GM19043 (cell line): ENCODE measurements around the gene SENP5.
A peak's percentile ranks its signal among the peaks of the same experiment; 100 is the strongest.
"Not testable (repeated sequence)": the region's sequence is repeated elsewhere in the genome, so short reads cannot be mapped to it uniquely, and the experiment has no call there.

ENCODE experiments used
- ATAC-seq: cut with Tn5 transposase; IDR thresholded peaks from one replicate; pipeline ENCODE4 v1.9.1; 2021; ENCODE audit warnings: low read depth; ENCODE audit not compliant: unreplicated experiment

SENP5 gene

GRCh38 chr3:196867507-196868296 is at the start of gene SENP5:
Gene SENP5, plus strand, starts transcription at chr3:196867920. Its CDS starts 17,262 bp downstream, at chr3:196885182.
- ATAC-seq: peak; percentile 77

GRCh38 chr3:196821806-196822355 is 45.8 kb upstream of the SENP5 start:
- ATAC-seq: no peak

GRCh38 chr3:196829651-196830050 is 38.1 kb upstream of the SENP5 start:
- not testable (repeated sequence) for ATAC-seq

- no peak for ATAC-seq
Observed at GRCh38 chr3:196835086-196835485, 32.6 kb upstream of the SENP5 start.

- not testable (repeated sequence) for ATAC-seq
Observed at GRCh38 chr3:196836626-196837025, 31.1 kb upstream of the SENP5 start.

- peak; percentile 47 for ATAC-seq
Observed at GRCh38 chr3:196837819-196838420, 29.8 kb upstream of the SENP5 start.

GRCh38 chr3:196839351-196839750 is 28.4 kb upstream of the SENP5 start:
- ATAC-seq: not testable (repeated sequence)

- no peak for ATAC-seq
Observed at GRCh38 chr3:196842567-196843434, 24.9 kb upstream of the SENP5 start.

GRCh38 chr3:196843435-196844110 is 24.1 kb upstream of the SENP5 start:
- no peak for ATAC-seq

- ATAC-seq: not testable (repeated sequence)
Observed at GRCh38 chr3:196844235-196845219, 23.2 kb upstream of the SENP5 start.

- ATAC-seq: not testable (repeated sequence)
Observed at GRCh38 chr3:196848375-196848774, 19.3 kb upstream of the SENP5 start.

GRCh38 chr3:196849180-196849741 is 18.5 kb upstream of the SENP5 start:
- no peak for ATAC-seq

- not testable (repeated sequence) for ATAC-seq
Observed at GRCh38 chr3:196863000-196863399, 4.7 kb upstream of the SENP5 start.

- ATAC-seq: no peak
Observed at GRCh38 chr3:196867155-196867506, 589 bp upstream of the SENP5 start.

- ATAC-seq: peak; percentile 34
Observed at GRCh38 chr3:196868297-196868661, 559 bp downstream of the SENP5 start.

- ATAC-seq: no peak
Observed at GRCh38 chr3:196872316-196872715, 4.6 kb downstream of the SENP5 start.

GRCh38 chr3:196874511-196875094 is 6.9 kb downstream of the SENP5 start:
- not testable (repeated sequence) for ATAC-seq

GRCh38 chr3:196875258-196875657 is 7.5 kb downstream of the SENP5 start:
- no peak for ATAC-seq
